MCF 10A (cell line): ENCODE measurements around the gene FAM184B. TPM values are rescaled to one million over a fixed set of nuclear protein-coding genes. Genes with fewer than 3 reads are reported as not detected.
A peak's percentile ranks its signal among the peaks of the same experiment; 100 is the strongest.

ENCODE experiments used
- BruUV-seq: library from RNA; stranded (reverse); fragments of 400-500 nt; replicated peaks from 2 replicates; lab custom pipeline; 2021; lab: Mats Ljungman, UMichigan
- CTCF ChIA-PET: fragments of 300-600 bp; sonication (Branson Sonifier 250); formaldehyde crosslinking; extraction: SDS; loops from one replicate; lab custom pipeline; 2021; ENCODE audit warnings: antibody characterized with exemption, inconsistent platforms; lab: Yijun Ruan, JAX
- POLR2A ChIA-PET: fragments of 300-600, 350-650 bp; sonication (Branson Sonifier 250); formaldehyde crosslinking; extraction: SDS; loops from one replicate; lab custom pipeline; 2020; ENCODE audit warnings: antibody characterized with exemption, inconsistent platforms; lab: Yijun Ruan, JAX
- DNase-seq: peaks from one replicate; pipeline ENCODE4 v3.0.0-alpha.2; 2018; ENCODE audit not compliant: unreplicated experiment
- H3K27ac Mint-ChIP-seq: one replicate; pipeline ENCODE4 v1.8.0; 2022; ENCODE audit warnings: mild to moderate bottlenecking, low read depth, mixed read lengths; ENCODE audit not compliant: unreplicated experiment
- H3K27me3 Mint-ChIP-seq: one replicate; pipeline ENCODE4 v1.8.0; 2022; ENCODE audit warnings: mixed read lengths; ENCODE audit not compliant: insufficient read depth, unreplicated experiment
- H3K36me3 Mint-ChIP-seq: one replicate; pipeline ENCODE4 v1.8.0; 2022; ENCODE audit warnings: mild to moderate bottlenecking, moderate library complexity, mixed read lengths; ENCODE audit not compliant: insufficient read depth, unreplicated experiment
- H3K4me1 Mint-ChIP-seq: one replicate; pipeline ENCODE4 v1.8.0; 2022; ENCODE audit warnings: mixed read lengths; ENCODE audit not compliant: insufficient read depth, unreplicated experiment
- H3K4me3 Mint-ChIP-seq: one replicate; pipeline ENCODE4 v1.8.0; 2022; ENCODE audit warnings: mild to moderate bottlenecking, moderate library complexity, mixed read lengths; ENCODE audit not compliant: unreplicated experiment
- H3K9me3 Mint-ChIP-seq: one replicate; pipeline ENCODE4 v1.8.0; 2022; ENCODE audit warnings: mixed read lengths; ENCODE audit not compliant: unreplicated experiment
- CTCF ChIP-seq: fragments of 200-600 bp; IDR thresholded peaks from one replicate; pipeline ENCODE4 v1.8.0; 2022; ENCODE audit warnings: antibody characterized with exemption, mild to moderate bottlenecking; ENCODE audit not compliant: unreplicated experiment
- intact Hi-C: fragments of 100-400 bp; cut with micrococcal nuclease; formaldehyde crosslinking; loops from 2 replicates; pipeline ENCODE4 v1.14.1; 2022
- total RNA-seq: library from RNA; stranded (reverse); gene quantifications from 2 replicates; pipeline ENCODE4 v1.2.3, GENCODE V29; 2022

The FAM184B gene
- total RNA-seq, 1 experiment from 2014 or later: not detected

- Mint-ChIP-seq H3K36me3 (no peaks in the 10 kb centered on the region), H3K27me3 (no peaks in the 10 kb centered on the region), H3K4me1 (peaks cover 20% of the 10 kb centered on the region), H3K27ac (peak overlapping the region; percentile 6), H3K4me3 (no peak overlapping the region), H3K9me3 (no peaks in the 10 kb centered on the region)
- BruUV-seq: no TSS peak
- TF ChIP-seq CTCF: no peak
- POLR2A ChIA-PET: interaction anchor here (0.7 kb wide), 1 partner anchor 93 kb away, joined by 3 read pairs; the partner anchor contains the start of genes DCAF16 and NCAPG
- intact Hi-C loops: no loop called here
- CTCF ChIA-PET: interaction anchor here (0.7 kb wide), 1 partner anchor 128 kb away, joined by 3 read pairs; no protein-coding TSS in a partner anchor
- DNase-seq: no peak
Observed at GRCh38 chr4:17718471-17718870, 63.0 kb downstream of the FAM184B start.

- POLR2A ChIA-PET: no interaction called here
- TF ChIP-seq CTCF: no peak
- intact Hi-C loops: no loop called here
- H3K27ac Mint-ChIP-seq: no peak overlapping the region
- no peaks in the 10 kb centered on the region for H3K36me3 Mint-ChIP-seq
- H3K4me3 Mint-ChIP-seq: no peak overlapping the region
- no peaks in the 10 kb centered on the region for H3K27me3 Mint-ChIP-seq
- CTCF ChIA-PET: interaction anchor here (1.2 kb wide), 1 partner anchor 11 kb away, joined by 3 read pairs; no protein-coding TSS in a partner anchor
- no peak for DNase-seq
- no TSS peak for BruUV-seq
- H3K9me3 Mint-ChIP-seq: no peaks in the 10 kb centered on the region
- peaks cover 20% of the 10 kb centered on the region for H3K4me1 Mint-ChIP-seq
Observed at GRCh38 chr4:17717301-17717700, 64.1 kb downstream of the FAM184B start.

- Mint-ChIP-seq H3K36me3 (no peaks in the 10 kb centered on the region), H3K4me3 (no peak overlapping the region), H3K9me3 (no peaks in the 10 kb centered on the region), H3K27ac (no peak overlapping the region), H3K4me1 (peaks cover 12% of the 10 kb centered on the region), H3K27me3 (no peaks in the 10 kb centered on the region)
- ChIA-PET CTCF (no interaction called here), POLR2A (no interaction called here)
- no peak for DNase-seq
- intact Hi-C loops: no loop called here
- BruUV-seq: no TSS peak
- no peak for TF ChIP-seq CTCF
Observed at GRCh38 chr4:17715511-17715910, 65.9 kb downstream of the FAM184B start.

- Mint-ChIP-seq H3K4me3 (no peak overlapping the region), H3K27ac (no peak overlapping the region), H3K4me1 (peaks cover 4% of the 10 kb centered on the region), H3K9me3 (no peaks in the 10 kb centered on the region), H3K36me3 (no peaks in the 10 kb centered on the region), H3K27me3 (no peaks in the 10 kb centered on the region)
- POLR2A ChIA-PET: no interaction called here
- intact Hi-C loops: no loop called here
- CTCF ChIA-PET: interaction anchor here (0.6 to 1.2 kb wide), 2 partner anchors 9 to 84 kb away, joined by 3 read pairs; no protein-coding TSS in a partner anchor
- BruUV-seq: no TSS peak
- no peak for TF ChIP-seq CTCF
- no peak for DNase-seq
Observed at GRCh38 chr4:17713779-17714178, 67.6 kb downstream of the FAM184B start.
